Right cardiac atrium (tissue), 5 donors: ENCODE measurements around the gene PTPN23. TPM values are rescaled to one million over a fixed set of nuclear protein-coding genes. Genes with fewer than 3 reads are reported as not detected.

Experiments
- ATAC-seq, 2 donors: fragments of 200-7000 bp; cut with Tn5 transposase; one replicate each; pipeline versions ENCODE4 v1.8.0 to v1.9.1; 2020; ENCODE audit warnings: moderate library complexity in 2 of 2, mild to moderate bottlenecking in 1 of 2
- DNase-seq, 3 donors: peaks; one replicate each; pipeline ENCODE4 v3.0.0-alpha.2; 2020
- H3K27ac ChIP-seq: one replicate; pipeline ENCODE4 v1.5.1; 2013; ENCODE audit warnings: mild to moderate bottlenecking, low read length, control low read depth, moderate library complexity
- H3K27me3 ChIP-seq: one replicate; pipeline ENCODE4 v1.6.1; 2013; ENCODE audit not compliant: control insufficient read depth, insufficient read depth
- H3K4me1 ChIP-seq: one replicate; pipeline ENCODE4 v1.6.1; 2013; ENCODE audit warnings: low read length; ENCODE audit not compliant: control insufficient read depth, insufficient read depth
- H3K4me3 ChIP-seq: one replicate; pipeline ENCODE4 v1.5.1; 2013; ENCODE audit warnings: low read length, control low read depth
- H3K9me3 ChIP-seq: one replicate; pipeline ENCODE4 v1.6.1; 2013; ENCODE audit warnings: low read length; ENCODE audit not compliant: control insufficient read depth
- WGBS: extraction: QIAGEN DNeasy Blood & Tissue Kit; methylation state at CpG from one replicate; pipeline ENCODE4 v1.1.7; 2013; 5-methylcytosine and 5-hydroxymethylcytosine counted together
- intact Hi-C, 4 donors: fragments of 100-400 bp; cut with DNase I; formaldehyde crosslinking; loops; one replicate each; pipeline versions ENCODE4 v1.11.0 to v1.14.0; 2022 to 2023
- long read RNA-seq, 4 donors: library from polyadenylated mRNA; unstranded; transcript quantifications; one replicate each; pipeline ENCODE4 v2.0.0, GENCODE V29; 2020 to 2021
- polyA plus RNA-seq: library from polyadenylated mRNA; stranded (reverse); fragments of 200-250 nt; gene quantifications from one replicate; pipeline ENCODE4 v1.2.3, GENCODE V29; 2013
- total RNA-seq, 4 donors: library from RNA; stranded (reverse); fragmentation: NEBNext Ultra II Directional; extraction: Animal tissue kit (Norgen Biotek cat#: 25700); gene quantifications; one replicate each; pipeline ENCODE4 v1.2.1, GENCODE V29; 2021
- donor health status: healthy with polysubstance abuse.
- donor health status: DM: no; HTN: yes; CAD: no.
- donor health status: DM: no; HTN: no; CAD: no.
- donor health status: DM: no; HTN: yes; CAD: no; lungs with severe emphysema.
- donor health status: DM: yes; HTN: yes; CAD: no.

The PTPN23 gene, protein sequence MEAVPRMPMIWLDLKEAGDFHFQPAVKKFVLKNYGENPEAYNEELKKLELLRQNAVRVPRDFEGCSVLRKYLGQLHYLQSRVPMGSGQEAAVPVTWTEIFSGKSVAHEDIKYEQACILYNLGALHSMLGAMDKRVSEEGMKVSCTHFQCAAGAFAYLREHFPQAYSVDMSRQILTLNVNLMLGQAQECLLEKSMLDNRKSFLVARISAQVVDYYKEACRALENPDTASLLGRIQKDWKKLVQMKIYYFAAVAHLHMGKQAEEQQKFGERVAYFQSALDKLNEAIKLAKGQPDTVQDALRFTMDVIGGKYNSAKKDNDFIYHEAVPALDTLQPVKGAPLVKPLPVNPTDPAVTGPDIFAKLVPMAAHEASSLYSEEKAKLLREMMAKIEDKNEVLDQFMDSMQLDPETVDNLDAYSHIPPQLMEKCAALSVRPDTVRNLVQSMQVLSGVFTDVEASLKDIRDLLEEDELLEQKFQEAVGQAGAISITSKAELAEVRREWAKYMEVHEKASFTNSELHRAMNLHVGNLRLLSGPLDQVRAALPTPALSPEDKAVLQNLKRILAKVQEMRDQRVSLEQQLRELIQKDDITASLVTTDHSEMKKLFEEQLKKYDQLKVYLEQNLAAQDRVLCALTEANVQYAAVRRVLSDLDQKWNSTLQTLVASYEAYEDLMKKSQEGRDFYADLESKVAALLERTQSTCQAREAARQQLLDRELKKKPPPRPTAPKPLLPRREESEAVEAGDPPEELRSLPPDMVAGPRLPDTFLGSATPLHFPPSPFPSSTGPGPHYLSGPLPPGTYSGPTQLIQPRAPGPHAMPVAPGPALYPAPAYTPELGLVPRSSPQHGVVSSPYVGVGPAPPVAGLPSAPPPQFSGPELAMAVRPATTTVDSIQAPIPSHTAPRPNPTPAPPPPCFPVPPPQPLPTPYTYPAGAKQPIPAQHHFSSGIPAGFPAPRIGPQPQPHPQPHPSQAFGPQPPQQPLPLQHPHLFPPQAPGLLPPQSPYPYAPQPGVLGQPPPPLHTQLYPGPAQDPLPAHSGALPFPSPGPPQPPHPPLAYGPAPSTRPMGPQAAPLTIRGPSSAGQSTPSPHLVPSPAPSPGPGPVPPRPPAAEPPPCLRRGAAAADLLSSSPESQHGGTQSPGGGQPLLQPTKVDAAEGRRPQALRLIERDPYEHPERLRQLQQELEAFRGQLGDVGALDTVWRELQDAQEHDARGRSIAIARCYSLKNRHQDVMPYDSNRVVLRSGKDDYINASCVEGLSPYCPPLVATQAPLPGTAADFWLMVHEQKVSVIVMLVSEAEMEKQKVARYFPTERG (N-terminal part only)
- total RNA-seq (10 to 100 TPM; 17.7 to 23.0 (median 18.0) TPM), polyA plus RNA-seq (14.1 TPM)
- long read RNA-seq, donor 1, partial matches to known transcripts = 14 of 14 reads
- long read RNA-seq, donor 1, other reads (novel, unspliced or antisense) = 0 of 14 reads
- long read RNA-seq, donor 2, partial matches to known transcripts = 6 of 6 reads
- long read RNA-seq, donor 2, other reads (novel, unspliced or antisense) = 0 of 6 reads
- long read RNA-seq, donor 3, partial matches to known transcripts = 4 of 5 reads
- long read RNA-seq, donor 3, other reads (novel, unspliced or antisense) = 1 of 5 reads
- long read RNA-seq, donor 4, partial matches to known transcripts = 7 of 8 reads
- long read RNA-seq, donor 4, other reads (novel, unspliced or antisense) = 1 of 8 reads

DNA sequence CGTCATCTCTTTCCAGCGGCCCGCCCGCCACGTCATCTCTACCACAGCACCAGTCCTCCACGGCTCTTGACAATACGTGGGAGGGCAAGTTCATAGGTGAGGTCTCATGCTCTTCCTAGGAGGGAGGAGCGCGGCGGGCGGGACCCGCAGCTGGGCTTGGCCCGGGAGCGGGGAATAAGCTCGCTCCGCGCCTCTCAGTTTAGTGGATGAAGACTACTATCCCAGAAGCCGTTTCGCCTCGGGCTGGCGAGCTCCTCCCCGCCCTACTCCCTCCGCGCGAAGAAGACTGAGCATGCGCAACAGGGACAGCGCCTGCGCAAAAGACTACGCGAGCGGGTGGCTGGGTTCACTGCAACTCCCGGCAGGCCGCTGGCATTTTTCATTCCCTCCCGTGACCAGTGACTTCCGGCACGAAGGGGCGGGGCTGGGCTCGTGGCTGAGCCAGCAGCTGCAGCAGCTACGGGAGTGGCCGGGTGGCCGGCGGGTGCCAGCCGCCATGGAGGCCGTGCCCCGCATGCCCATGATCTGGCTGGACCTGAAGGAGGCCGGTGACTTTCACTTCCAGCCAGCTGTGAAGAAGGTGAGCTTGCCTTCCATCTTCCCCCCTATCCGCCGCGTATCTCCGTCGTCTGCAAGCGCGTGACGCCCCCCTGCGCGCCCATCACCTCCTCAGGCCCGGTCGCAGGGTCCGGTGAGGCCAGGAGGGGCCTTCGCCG is at the start of gene PTPN23:
Gene PTPN23, plus strand, starts transcription at position 421 of the 716 bp plus-strand sequence. Its CDS starts 76 bp downstream, at position 497.
- intact Hi-C loops = no loop called here
- Histone ChIP-seq H3K27me3 (no peaks in the 10 kb centered on the region), H3K4me1 (peaks cover 2% of the 10 kb centered on the region), H3K9me3 (no peaks in the 10 kb centered on the region), H3K4me3 (peak within 1 kb of the TSS; percentile 71), H3K27ac (peak within 1 kb of the TSS; percentile 69)
- DNase-seq (peak; percentile 99 to 100 (median 99)), ATAC-seq (peak; percentile 93 to 95)
- under 1% methylated on average over 61 of the region's 61 CpGs for WGBS

DNA sequence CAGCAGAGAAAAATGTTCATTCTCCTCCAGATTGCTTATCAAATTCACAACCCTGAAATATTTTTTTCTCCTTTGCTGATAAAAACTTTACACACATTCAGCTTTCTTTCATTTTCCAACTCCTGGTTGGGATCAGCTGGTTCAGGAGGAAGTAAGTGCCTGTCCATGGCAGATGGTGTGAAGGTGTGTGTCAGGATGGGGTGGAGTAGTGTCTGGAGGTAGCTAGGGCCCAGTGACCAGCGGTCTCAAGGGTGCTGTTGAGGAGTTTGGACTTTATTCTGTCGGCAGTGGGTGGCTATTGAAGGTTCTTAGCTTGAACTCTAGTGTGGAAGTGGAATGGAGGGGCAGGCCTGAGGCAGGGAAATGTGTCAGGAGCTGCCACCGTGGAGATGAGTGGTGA is 46.9 kb upstream of the PTPN23 start:
- Histone ChIP-seq H3K4me1 (no peaks in the 10 kb centered on the region), H3K4me3 (no peak overlapping the region), H3K27ac (no peak overlapping the region), H3K9me3 (no peaks in the 10 kb centered on the region), H3K27me3 (no peaks in the 10 kb centered on the region)
- 75% methylated on average over 3 of the region's 3 CpGs for WGBS
- no peak for DNase-seq
- no peak for ATAC-seq
- intact Hi-C loops = no loop called here

DNA sequence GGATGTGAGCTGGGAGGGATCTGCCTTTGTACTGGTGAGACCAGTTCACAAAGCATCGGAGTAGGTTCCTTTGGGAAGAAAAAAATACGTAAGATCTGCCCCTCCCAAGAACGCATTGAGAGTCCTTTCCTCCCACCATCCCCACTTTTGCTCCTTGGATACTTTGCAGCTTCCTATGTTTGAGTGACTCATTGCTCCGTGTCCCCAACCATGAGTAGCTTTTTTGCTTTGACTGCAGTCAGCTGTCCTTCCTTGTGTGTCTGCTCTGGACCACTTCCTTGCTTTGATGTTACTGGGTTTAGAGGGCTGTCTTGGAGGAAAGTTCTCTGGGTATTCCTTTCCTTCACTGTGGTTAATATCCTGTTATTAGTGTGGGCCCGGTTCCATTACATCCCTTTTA is 43.2 kb upstream of the PTPN23 start:
- 82% methylated on average over 5 of the region's 5 CpGs for WGBS
- Histone ChIP-seq H3K27ac (no peak overlapping the region), H3K27me3 (no peaks in the 10 kb centered on the region), H3K4me1 (no peaks in the 10 kb centered on the region), H3K4me3 (no peak overlapping the region), H3K9me3 (no peaks in the 10 kb centered on the region)
- DNase-seq (no peak), ATAC-seq (no peak)
- intact Hi-C loops = no loop called here

GRCh38 chr3:47339951-47340350 is 40.9 kb upstream of the PTPN23 start:
- H3K4me3 ChIP-seq = no peak overlapping the region
- H3K4me1 ChIP-seq = no peaks in the 10 kb centered on the region
- H3K27ac ChIP-seq = no peak overlapping the region
- no peak for DNase-seq
- ATAC-seq = no peak
- 95% methylated on average over 2 of the region's 2 CpGs for WGBS
- no peaks in the 10 kb centered on the region for H3K9me3 ChIP-seq
- H3K27me3 ChIP-seq = no peaks in the 10 kb centered on the region
- intact Hi-C loops = no loop called here

DNA sequence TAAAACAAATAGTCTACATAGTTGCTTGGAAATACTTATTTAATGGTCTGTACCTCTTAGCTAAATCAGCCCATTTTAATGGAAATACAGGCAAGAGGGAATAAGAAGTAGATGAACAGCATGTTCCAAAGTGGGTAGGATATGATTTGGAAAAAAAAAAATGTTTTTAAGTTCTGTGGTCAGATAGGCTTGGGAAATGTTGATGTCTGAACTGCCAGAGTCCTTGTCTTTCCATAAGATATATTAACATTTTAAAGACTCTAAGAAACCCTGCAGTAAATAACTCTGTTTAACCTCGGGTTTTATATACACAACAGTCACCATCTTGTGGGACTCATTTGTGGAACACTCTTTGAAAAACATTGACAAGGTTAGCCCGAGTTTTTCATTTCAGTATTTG is 40.0 kb upstream of the PTPN23 start:
- intact Hi-C loops = no loop called here
- no peak overlapping the region for H3K27ac ChIP-seq
- H3K4me3 ChIP-seq = no peak overlapping the region
- WGBS = 93% methylated on average over 2 of the region's 2 CpGs
- no peaks in the 10 kb centered on the region for H3K9me3 ChIP-seq
- no peak for DNase-seq
- H3K4me1 ChIP-seq = no peaks in the 10 kb centered on the region
- no peak for ATAC-seq
- H3K27me3 ChIP-seq = no peaks in the 10 kb centered on the region

DNA sequence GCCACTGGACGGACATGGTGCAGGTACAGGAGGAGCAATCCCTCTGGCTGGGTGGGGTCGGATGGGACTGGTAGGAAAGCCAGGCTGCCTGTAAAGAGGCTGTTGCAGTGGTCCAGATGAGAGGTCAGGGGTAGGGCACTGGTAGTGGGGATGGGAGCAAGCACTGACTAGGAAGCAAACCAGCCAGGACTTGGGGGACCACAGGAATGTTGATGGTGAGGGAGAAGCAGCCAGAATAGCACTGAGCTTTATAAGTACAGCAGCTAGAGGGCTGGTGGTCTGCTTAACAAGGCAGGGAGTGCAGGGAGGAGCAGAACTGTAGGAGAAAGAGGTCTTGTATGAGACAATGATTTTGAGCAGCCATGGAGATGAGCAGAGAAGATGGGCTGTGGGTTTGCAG is 38.7 kb upstream of the PTPN23 start:
- no peak for DNase-seq
- intact Hi-C loops = no loop called here

GRCh38 chr3:47342812-47343211 is 38.0 kb upstream of the PTPN23 start:
- no peaks in the 10 kb centered on the region for H3K9me3 ChIP-seq
- DNase-seq = no peak
- intact Hi-C loops = no loop called here
- H3K27ac ChIP-seq = no peak overlapping the region
- no peaks in the 10 kb centered on the region for H3K27me3 ChIP-seq
- H3K4me3 ChIP-seq = no peak overlapping the region
- no peak for ATAC-seq
- H3K4me1 ChIP-seq = no peaks in the 10 kb centered on the region

More for the DNA sequence above, 38.7 kb upstream of the PTPN23 start:
- ATAC-seq = no peak
- Histone ChIP-seq H3K4me1 (no peaks in the 10 kb centered on the region), H3K9me3 (no peaks in the 10 kb centered on the region), H3K27me3 (no peaks in the 10 kb centered on the region), H3K27ac (no peak overlapping the region), H3K4me3 (no peak overlapping the region)
- 95% methylated on average over 2 of the region's 2 CpGs for WGBS

DNA sequence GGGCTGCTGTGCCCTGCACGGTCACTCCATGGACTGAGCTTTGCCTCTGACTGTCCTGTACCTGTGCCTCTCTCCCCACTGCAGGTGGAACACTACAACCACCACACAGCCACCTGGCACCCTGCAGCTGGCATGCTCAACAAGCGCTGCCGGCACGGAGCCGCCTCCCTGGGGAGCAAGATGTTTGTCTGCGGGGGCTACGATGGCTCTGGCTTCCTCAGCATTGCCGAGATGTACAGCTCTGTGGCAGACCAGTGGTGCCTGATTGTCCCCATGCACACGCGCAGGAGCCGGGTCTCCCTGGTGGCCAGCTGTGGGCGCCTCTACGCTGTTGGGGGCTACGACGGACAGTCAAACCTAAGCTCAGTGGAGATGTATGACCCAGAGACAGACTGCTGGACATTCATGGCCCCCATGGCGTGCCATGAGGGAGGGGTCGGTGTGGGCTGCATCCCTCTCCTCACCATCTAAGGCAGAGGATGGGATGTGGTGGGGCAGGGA is 37.3 kb upstream of the PTPN23 start:
- H3K4me3 ChIP-seq = no peak overlapping the region
- intact Hi-C loops = no loop called here
- DNase-seq (no peak), ATAC-seq (peak in 1 of 2 donors; percentile 15)
- no peaks in the 10 kb centered on the region for H3K27me3 ChIP-seq
- H3K9me3 ChIP-seq = no peaks in the 10 kb centered on the region
- no peaks in the 10 kb centered on the region for H3K4me1 ChIP-seq
- H3K27ac ChIP-seq = no peak overlapping the region
- WGBS = 93% methylated on average over 17 of the region's 17 CpGs

GRCh38 chr3:47344971-47345370 is 35.9 kb upstream of the PTPN23 start:
- Histone ChIP-seq H3K9me3 (no peaks in the 10 kb centered on the region), H3K4me3 (no peak overlapping the region), H3K27ac (no peak overlapping the region), H3K4me1 (no peaks in the 10 kb centered on the region), H3K27me3 (no peaks in the 10 kb centered on the region)
- ATAC-seq = no peak
- DNase-seq = no peak
- 78% methylated on average over 6 of the region's 6 CpGs for WGBS
- intact Hi-C loops = no loop called here
